DOHH2 (cell line): ENCODE measurements around the gene NGLY1.

Experiments used
- H3F3A ChIP-seq: fragments of 200-600 bp; sonication (generic), shearing (Covaris generic); 2 replicates; pipeline ENCODE4 v1.6.0; 2016; ENCODE audit warnings: antibody characterized with exemption, mild to moderate bottlenecking; ENCODE audit not compliant: control insufficient read depth, insufficient read depth
- H3K27ac ChIP-seq: fragments of 200-600 bp; sonication (generic); 2 replicates; pipeline ENCODE4 v1.5.1; 2014; ENCODE audit warnings: low read depth, mild to moderate bottlenecking, low read length, moderate library complexity
- H3K27me3 ChIP-seq: fragments of 200-600 bp; sonication (generic); 2 replicates; pipeline ENCODE4 v1.6.1; 2014; ENCODE audit warnings: mild to moderate bottlenecking, low read length, mixed read lengths; ENCODE audit not compliant: control insufficient read depth
- H3K36me3 ChIP-seq: fragments of 200-600 bp; sonication (generic); 2 replicates; pipeline ENCODE4 v1.6.1; 2014; ENCODE audit warnings: mild to moderate bottlenecking, low read length, moderate library complexity, mixed read lengths; ENCODE audit not compliant: control insufficient read depth
- H3K4me1 ChIP-seq: fragments of 200-600 bp; sonication (generic); 2 replicates; pipeline ENCODE4 v1.6.1; 2014; ENCODE audit warnings: mild to moderate bottlenecking, low read length, mixed read lengths; ENCODE audit not compliant: control insufficient read depth
- H3K4me2 ChIP-seq: fragments of 200-600 bp; sonication (generic); 2 replicates; pipeline ENCODE4 v1.6.0; 2014; ENCODE audit warnings: mild to moderate bottlenecking, low read length, moderate library complexity
- H3K4me3 ChIP-seq: fragments of 200-600 bp; sonication (generic); 2 replicates; pipeline ENCODE4 v1.5.1; 2014; ENCODE audit warnings: mild to moderate bottlenecking, low read length, mixed read lengths
- H3K79me2 ChIP-seq: fragments of 200-600 bp; sonication (generic); 2 replicates; pipeline ENCODE4 v1.6.1; 2014; ENCODE audit warnings: mild to moderate bottlenecking, low read length, mixed read lengths; ENCODE audit not compliant: control insufficient read depth
- H3K9me2 ChIP-seq: fragments of 200-600 bp; sonication (generic); replicated peaks from 2 replicates; pipeline ENCODE4 v1.6.1; 2014; ENCODE audit warnings: mild to moderate bottlenecking, low read length, mixed read lengths; ENCODE audit not compliant: control insufficient read depth
- H3K9me3 ChIP-seq: fragments of 200-600 bp; sonication (generic); 2 replicates; pipeline ENCODE4 v1.6.1; 2014; ENCODE audit warnings: antibody characterized with exemption, low read length, mixed read lengths; ENCODE audit not compliant: control insufficient read depth, insufficient read depth
- H4K20me1 ChIP-seq: fragments of 200-600 bp; sonication (generic); 2 replicates; pipeline ENCODE4 v1.6.0; 2014; ENCODE audit warnings: low read depth, mild to moderate bottlenecking, antibody characterized with exemption, low read length, moderate library complexity; ENCODE audit not compliant: control insufficient read depth, insufficient read depth
- EZH2phosphoT487 ChIP-seq: fragments of 200-600 bp; sonication (generic); IDR thresholded peaks from 2 replicates; pipeline ENCODE4 v1.6.1; 2017; ENCODE audit warnings: borderline replicate concordance, mild to moderate bottlenecking, antibody characterized with exemption, low read length, moderate library complexity, mixed read lengths
- TF ChIP-seq, protein P1 (sequence below): fragments of 200-600 bp; sonication (generic); IDR thresholded peaks from one replicate; pipeline ENCODE4 v1.5.1; 2014; ENCODE audit warnings: antibody characterized with exemption, mild to moderate bottlenecking, low read depth, low read length; ENCODE audit not compliant: poor library complexity, severe bottlenecking

Gene NGLY1

DNA sequence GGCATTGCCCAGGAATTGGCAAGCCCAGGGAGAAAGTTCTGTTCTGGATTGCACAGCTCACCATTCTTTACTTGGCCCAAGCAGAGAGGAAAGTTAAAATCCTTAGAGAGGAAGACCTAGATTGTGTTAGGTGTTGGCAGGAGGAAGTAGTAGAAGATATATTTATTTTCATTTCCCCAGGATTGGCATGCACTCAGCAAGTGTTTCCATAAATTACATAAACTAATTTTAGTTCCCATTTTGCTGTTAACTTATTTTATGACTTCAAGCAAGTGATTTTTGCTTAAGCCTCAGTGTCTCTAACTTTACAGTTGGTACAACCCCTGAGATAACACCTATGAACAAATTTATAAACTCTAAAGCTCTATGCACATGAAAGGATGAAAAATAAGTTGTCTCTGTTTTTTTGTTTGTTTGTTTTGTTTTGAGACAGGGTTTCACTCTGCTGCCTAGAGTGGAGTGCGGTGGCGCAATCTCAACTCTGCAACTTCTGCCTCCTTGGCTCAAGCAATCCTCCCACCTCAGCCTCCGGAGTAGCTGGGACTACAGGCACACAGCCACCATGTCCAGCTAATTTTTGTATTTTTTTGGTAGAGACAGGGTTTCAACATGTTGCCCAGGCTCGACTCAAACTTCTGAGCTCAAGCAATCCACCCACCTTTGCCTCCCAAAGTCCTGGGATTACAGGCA, 87.4 kb downstream of the NGLY1 start:
- Histone ChIP-seq H3K27me3 (peaks cover 5% of the 10 kb centered on the region; the same call in 1 of the 2 replicates), H4K20me1 (no peaks in the 10 kb centered on the region)

DNA sequence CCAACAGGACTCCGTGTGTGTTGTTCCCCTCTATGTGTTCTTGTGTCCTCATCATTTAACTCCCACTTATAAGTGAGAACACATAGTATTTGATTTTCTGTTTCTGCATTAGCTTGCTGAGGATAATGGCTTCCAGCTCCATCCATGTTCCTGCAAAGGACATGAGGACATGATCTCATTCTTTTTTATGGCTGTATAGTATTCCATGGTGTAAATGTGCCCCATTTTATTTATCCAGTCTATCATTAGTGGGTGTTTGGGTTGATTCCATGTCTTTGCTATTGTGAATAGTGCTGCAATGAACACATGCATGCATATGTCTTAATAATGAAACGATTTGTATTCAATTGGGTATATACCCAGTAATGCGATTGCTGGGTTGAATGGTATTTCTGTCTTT, 90.0 kb downstream of the NGLY1 start:
- Histone ChIP-seq H3K4me2 (no peak overlapping the region), H3K27me3 (peaks cover 5% of the 10 kb centered on the region; the same call in 1 of the 2 replicates), H3K79me2 (no peaks in the 10 kb centered on the region), H3F3A (no peaks in the 10 kb centered on the region), H3K27ac (no peak overlapping the region), H3K9me3 (no peaks in the 10 kb centered on the region), H3K4me3 (no peak overlapping the region), H3K36me3 (no peaks in the 10 kb centered on the region), H4K20me1 (no peaks in the 10 kb centered on the region), H3K9me2 (no peaks in the 10 kb centered on the region), H3K4me1 (no peaks in the 10 kb centered on the region; the same call in 1 of the 2 replicates)
- no peak for TF ChIP-seq EZH2phosphoT487
- TF ChIP-seq, protein P1, sequence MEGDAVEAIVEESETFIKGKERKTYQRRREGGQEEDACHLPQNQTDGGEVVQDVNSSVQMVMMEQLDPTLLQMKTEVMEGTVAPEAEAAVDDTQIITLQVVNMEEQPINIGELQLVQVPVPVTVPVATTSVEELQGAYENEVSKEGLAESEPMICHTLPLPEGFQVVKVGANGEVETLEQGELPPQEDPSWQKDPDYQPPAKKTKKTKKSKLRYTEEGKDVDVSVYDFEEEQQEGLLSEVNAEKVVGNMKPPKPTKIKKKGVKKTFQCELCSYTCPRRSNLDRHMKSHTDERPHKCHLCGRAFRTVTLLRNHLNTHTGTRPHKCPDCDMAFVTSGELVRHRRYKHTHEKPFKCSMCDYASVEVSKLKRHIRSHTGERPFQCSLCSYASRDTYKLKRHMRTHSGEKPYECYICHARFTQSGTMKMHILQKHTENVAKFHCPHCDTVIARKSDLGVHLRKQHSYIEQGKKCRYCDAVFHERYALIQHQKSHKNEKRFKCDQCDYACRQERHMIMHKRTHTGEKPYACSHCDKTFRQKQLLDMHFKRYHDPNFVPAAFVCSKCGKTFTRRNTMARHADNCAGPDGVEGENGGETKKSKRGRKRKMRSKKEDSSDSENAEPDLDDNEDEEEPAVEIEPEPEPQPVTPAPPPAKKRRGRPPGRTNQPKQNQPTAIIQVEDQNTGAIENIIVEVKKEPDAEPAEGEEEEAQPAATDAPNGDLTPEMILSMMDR = no peak

More for the DNA sequence above, 87.4 kb downstream of the NGLY1 start:
- Histone ChIP-seq H3K4me3 (no peak overlapping the region), H3K4me1 (no peaks in the 10 kb centered on the region; the same call in 1 of the 2 replicates), H3K79me2 (no peaks in the 10 kb centered on the region), H3K36me3 (no peaks in the 10 kb centered on the region), H3K27ac (no peak overlapping the region), H3F3A (no peaks in the 10 kb centered on the region), H3K4me2 (no peak overlapping the region), H3K9me2 (no peaks in the 10 kb centered on the region), H3K9me3 (no peaks in the 10 kb centered on the region)
- TF ChIP-seq EZH2phosphoT487 = no peak
- TF ChIP-seq, protein P1 = no peak

DNA sequence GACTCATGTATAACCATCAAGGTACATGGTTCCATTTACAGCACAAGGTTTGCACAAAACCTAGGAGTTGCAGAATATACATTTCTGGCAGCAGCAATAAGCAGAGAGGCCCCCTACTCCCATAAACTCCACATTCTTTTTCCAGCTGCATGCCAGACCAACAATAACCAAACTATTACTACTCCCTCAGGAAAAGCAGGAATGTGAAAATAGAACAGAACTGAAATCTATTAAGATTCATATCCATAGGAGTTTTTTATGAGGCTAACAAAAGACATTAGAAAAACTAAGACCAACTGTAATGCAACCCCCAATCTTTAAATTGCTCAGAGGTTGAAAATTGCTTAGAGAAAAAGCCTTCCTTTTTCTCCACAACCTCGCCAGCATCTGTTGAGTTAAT, 90.9 kb downstream of the NGLY1 start:
- no peaks in the 10 kb centered on the region for H3K79me2 ChIP-seq
- no peak overlapping the region for H3K27ac ChIP-seq
- H3K4me3 ChIP-seq = no peak overlapping the region
- no peaks in the 10 kb centered on the region for H3K9me3 ChIP-seq
- no peaks in the 10 kb centered on the region for H4K20me1 ChIP-seq
- H3K4me1 ChIP-seq = no peaks in the 10 kb centered on the region; the same call in 1 of the 2 replicates
- peaks cover 5% of the 10 kb centered on the region; the same call in 1 of the 2 replicates for H3K27me3 ChIP-seq
- no peak for TF ChIP-seq EZH2phosphoT487
- TF ChIP-seq, protein P1 = no peak
- H3K36me3 ChIP-seq = no peaks in the 10 kb centered on the region
- no peaks in the 10 kb centered on the region for H3F3A ChIP-seq
- no peak overlapping the region for H3K4me2 ChIP-seq
- no peaks in the 10 kb centered on the region for H3K9me2 ChIP-seq
